ENCODE measurements around the gene GRIK5. TPM values are rescaled to one million over a fixed set of nuclear protein-coding genes. Genes with fewer than 3 reads are reported as not detected.
A peak's percentile ranks its signal among the peaks of the same experiment; 100 is the strongest.

The GRIK5 gene
- total and polyA plus RNA-seq, 5 experiments from 2014 or later, result 0.25 to 0.34 TPM; not detected in 3

DNA sequence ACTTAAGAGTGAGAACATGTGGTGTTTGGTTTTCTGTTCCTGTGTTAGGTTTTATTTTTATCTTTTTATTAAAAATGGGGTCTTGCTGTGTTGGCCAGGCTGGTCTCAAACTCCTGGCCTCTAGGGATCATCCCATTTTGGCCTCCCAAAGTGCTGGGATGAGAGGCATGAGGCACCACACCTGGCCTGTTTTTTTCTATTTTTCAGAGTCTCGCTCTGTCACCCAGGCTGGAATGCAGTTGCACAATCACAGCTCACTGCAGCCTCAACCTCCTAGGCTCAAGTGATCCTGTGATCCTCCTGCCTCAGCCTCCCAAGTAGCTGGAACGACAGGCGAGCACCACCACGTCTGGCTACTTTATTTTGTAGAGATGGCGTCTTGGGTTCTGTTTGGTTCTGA lies 13.5 kb upstream of the GRIK5 start:
- H3K36me3 Mint-ChIP-seq, result peaks cover 0 to 37% (median 2%) of the 10 kb centered on the region in 3 donors
- peaks cover 9 to 28% (median 15%) of the 10 kb centered on the region in 4 donors for H3K4me1 Mint-ChIP-seq
- H3K9me3 Mint-ChIP-seq, result no peaks in the 10 kb centered on the region
- DNase-seq (no peak), ATAC-seq (no peak)
- H3K4me3 Mint-ChIP-seq, result no peak overlapping the region
- H3K27ac Mint-ChIP-seq, result peak overlapping the region in 4 of 10 donors; percentile 15 to 36 (median 24)
- no peaks in the 10 kb centered on the region for H3K27me3 Mint-ChIP-seq
- POLR2A ChIA-PET, result no interaction called here

DNA sequence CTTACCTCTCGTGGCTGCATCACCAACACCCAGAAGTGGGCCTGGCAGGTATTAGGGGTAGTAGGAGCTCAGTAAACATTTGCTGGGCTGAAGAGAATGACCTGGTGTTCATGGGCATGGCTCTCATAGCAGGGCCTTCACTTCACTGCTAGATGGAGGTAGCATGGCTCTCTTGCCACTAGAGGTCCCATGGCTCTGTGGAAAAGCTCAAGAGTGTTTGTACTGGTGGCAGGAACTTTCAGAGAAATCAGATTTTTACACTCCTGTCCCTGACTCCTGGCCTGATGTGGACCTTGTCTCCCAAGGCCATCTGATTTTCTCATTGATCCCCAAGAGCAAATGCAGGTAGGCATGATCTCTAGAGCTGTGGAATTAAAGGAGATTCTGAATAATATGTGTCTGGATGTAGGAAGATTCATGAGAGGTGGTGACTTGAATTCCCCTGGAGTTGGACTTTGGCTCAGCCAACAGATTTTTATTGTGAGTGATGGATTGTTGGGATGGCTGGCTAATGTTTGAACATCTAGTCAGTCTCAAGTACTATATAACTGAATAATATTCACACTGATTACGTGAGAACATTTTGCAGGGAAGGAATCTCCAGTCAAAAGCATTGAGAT lies 11.7 kb upstream of the GRIK5 start:
- ATAC-seq (peak; percentile 51 to 57), DNase-seq (no peak)

DNA sequence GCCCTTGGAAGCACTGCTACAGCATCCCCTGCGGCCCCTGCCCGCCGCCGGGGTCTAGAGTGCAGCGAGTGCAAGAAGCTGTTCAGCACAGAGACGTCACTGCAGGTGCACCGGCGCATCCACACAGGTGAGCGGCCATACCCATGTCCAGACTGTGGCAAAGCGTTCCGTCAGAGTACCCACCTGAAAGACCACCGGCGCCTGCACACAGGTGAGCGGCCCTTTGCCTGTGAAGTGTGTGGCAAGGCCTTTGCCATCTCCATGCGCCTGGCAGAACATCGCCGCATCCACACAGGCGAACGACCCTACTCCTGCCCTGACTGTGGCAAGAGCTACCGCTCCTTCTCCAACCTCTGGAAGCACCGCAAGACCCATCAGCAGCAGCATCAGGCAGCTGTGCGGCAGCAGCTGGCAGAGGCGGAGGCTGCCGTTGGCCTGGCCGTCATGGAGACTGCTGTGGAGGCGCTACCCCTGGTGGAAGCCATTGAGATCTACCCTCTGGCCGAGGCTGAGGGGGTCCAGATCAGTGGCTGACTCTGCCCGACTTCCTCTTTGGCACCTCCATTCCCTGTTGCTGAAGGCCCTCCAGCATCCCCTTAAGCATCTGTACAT lies 10.9 kb upstream of the GRIK5 start:
- Mint-ChIP-seq H3K4me3 (no peak overlapping the region), H3K9me3 (no peaks in the 10 kb centered on the region), H3K27ac (peak overlapping the region in 5 of 10 donors; percentile 29 to 88 (median 50)), H3K27me3 (peaks cover 0 to 1% (median 0%) of the 10 kb centered on the region in 5 donors), H3K36me3 (peaks cover 0 to 43% (median 2%) of the 10 kb centered on the region in 3 donors), H3K4me1 (peaks cover 27 to 42% (median 34%) of the 10 kb centered on the region in 4 donors)
- no peak for DNase-seq
- POLR2A ChIA-PET, result interaction anchor here (0.9 to 2.0 kb wide), 3 partner anchors 15 to 162 kb away, joined by 3 to 6 read pairs (median 3); partner anchors contain the start of gene GSK3A
- ATAC-seq, result no peak

More for the DNA sequence above, 11.7 kb upstream of the GRIK5 start:
- peaks cover 0 to 43% (median 2%) of the 10 kb centered on the region in 3 donors for H3K36me3 Mint-ChIP-seq
- H3K27me3 Mint-ChIP-seq, result no peaks in the 10 kb centered on the region
- peak overlapping the region; percentile 38 to 88 (median 66) for H3K27ac Mint-ChIP-seq
- peak overlapping the region in 1 of 10 donors; percentile 39 for H3K4me3 Mint-ChIP-seq
- POLR2A ChIA-PET, result interaction anchor here (0.9 to 2.0 kb wide), 3 partner anchors 14 to 161 kb away, joined by 3 to 6 read pairs (median 3); partner anchors contain the start of gene GSK3A
- H3K4me1 Mint-ChIP-seq, result peaks cover 24 to 34% (median 29%) of the 10 kb centered on the region in 4 donors
- H3K9me3 Mint-ChIP-seq, result no peaks in the 10 kb centered on the region

DNA sequence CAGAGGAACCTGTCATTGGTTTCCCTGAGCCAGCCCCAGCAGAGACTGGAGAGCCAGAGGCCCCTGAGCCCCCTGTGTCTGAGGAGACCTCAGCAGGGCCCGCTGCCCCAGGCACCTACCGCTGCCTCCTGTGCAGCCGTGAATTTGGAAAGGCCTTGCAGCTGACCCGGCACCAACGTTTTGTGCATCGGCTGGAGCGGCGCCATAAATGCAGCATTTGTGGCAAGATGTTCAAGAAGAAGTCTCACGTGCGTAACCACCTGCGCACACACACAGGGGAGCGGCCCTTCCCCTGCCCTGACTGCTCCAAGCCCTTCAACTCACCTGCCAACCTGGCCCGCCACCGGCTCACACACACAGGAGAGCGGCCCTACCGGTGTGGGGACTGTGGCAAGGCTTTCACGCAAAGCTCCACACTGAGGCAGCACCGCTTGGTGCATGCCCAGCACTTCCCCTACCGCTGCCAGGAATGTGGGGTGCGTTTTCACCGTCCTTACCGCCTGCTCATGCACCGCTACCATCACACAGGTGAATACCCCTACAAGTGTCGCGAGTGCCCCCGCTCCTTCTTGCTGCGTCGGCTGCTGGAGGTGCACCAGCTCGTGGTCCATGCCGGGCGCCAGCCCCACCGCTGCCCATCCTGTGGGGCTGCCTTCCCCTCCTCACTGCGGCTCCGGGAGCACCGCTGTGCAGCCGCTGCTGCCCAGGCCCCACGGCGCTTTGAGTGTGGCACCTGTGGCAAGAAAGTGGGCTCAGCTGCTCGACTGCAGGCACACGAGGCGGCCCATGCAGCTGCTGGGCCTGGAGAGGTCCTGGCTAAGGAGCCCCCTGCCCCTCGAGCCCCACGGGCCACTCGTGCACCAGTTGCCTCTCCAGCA lies 10.1 kb upstream of the GRIK5 start:
- Mint-ChIP-seq H3K4me1 (peaks cover 32 to 50% (median 40%) of the 10 kb centered on the region in 4 donors), H3K9me3 (no peaks in the 10 kb centered on the region), H3K27ac (peak overlapping the region in 1 of 10 donors; percentile 53), H3K27me3 (peaks cover 0 to 2% (median 0%) of the 10 kb centered on the region in 5 donors), H3K36me3 (peaks cover 0 to 43% (median 2%) of the 10 kb centered on the region in 3 donors), H3K4me3 (peak overlapping the region in 1 of 10 donors; percentile 45)
- POLR2A ChIA-PET, result interaction anchor here (0.9 kb wide), 1 partner anchor 162 kb away, joined by 3 read pairs; the partner anchor contains the start of gene GSK3A
- ATAC-seq (no peak), DNase-seq (no peak)

DNA sequence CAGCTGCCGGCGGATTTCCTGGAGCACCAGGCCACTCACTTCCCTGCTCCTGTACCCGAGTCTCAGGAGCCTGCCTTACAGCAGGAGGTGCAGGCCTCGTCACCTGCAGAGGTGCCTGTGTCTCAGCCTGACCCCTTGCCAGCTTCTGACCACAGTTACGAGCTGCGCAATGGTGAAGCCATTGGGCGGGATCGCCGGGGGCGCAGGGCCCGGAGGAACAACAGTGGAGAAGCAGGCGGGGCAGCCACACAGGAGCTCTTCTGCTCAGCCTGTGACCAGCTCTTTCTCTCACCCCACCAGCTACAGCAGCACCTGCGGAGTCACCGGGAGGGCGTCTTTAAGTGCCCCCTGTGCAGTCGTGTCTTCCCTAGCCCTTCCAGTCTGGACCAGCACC lies 9.3 kb upstream of the GRIK5 start:
- Mint-ChIP-seq H3K36me3 (peaks cover 0 to 43% (median 2%) of the 10 kb centered on the region in 3 donors), H3K27ac (peak overlapping the region in 4 of 10 donors; percentile 3 to 63 (median 50)), H3K9me3 (no peaks in the 10 kb centered on the region), H3K27me3 (peaks cover 0 to 2% (median 0%) of the 10 kb centered on the region in 5 donors), H3K4me3 (peak overlapping the region in 2 of 10 donors; percentile 15 to 45), H3K4me1 (peaks cover 32 to 52% (median 46%) of the 10 kb centered on the region in 4 donors)
- POLR2A ChIA-PET, result no interaction called here
- DNase-seq (no peak), ATAC-seq (no peak)

DNA sequence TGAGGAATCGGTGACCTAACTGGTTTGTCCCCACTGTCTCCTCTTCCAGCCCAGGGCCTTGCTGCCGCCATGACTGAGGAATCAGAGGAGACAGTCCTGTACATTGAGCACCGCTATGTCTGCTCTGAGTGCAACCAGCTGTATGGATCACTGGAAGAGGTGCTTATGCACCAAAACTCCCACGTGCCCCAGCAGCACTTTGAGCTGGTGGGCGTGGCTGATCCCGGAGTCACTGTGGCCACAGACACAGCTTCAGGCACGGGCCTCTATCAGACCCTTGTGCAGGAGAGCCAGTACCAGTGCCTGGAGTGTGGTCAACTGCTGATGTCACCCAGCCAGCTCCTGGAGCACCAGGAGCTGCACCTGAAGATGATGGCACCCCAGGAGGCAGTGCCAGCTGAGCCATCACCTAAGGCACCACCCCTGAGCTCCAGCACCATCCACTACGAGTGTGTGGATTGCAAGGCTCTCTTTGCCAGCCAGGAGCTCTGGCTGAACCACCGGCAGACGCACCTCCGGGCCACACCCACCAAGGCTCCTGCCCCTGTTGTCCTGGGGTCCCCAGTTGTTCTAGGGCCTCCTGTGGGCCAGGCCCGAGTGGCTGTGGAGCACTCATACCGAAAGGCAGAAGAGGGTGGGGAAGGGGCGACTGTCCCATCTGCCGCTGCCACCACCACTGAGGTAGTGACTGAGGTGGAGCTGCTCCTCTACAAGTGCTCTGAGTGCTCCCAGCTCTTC lies 8.7 kb upstream of the GRIK5 start:
- Mint-ChIP-seq H3K4me3 (peak overlapping the region in 8 of 10 donors; percentile 16 to 96 (median 92)), H3K9me3 (no peaks in the 10 kb centered on the region), H3K4me1 (peaks cover 32 to 52% (median 46%) of the 10 kb centered on the region in 4 donors), H3K36me3 (peaks cover 0 to 40% (median 2%) of the 10 kb centered on the region in 3 donors), H3K27ac (peak overlapping the region in 7 of 10 donors; percentile 39 to 100 (median 90)), H3K27me3 (peaks cover 0 to 2% (median 0%) of the 10 kb centered on the region in 5 donors)
- POLR2A ChIA-PET, result no interaction called here
- DNase-seq, result no peak
- ATAC-seq, result no peak

DNA sequence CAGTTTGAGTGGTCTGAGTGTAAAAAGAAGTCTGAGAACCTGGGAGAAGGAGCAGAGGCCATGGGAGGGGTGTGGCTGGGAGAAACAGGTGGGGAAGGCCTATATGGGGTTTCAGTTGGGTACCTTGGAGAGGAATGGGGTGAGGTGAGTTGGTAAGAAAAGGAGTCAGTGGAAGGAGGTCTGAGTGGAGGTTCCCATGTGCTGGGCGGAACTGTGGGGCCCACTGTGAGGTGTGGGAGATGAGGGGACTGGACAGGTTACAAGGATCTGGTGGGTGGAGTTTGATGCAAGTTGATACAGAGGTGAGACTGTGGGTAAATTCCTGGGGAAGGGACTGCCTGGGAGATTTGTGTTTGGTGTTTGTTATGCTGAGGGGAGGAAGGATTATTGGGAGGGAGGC lies 8.1 kb upstream of the GRIK5 start:
- H3K27ac Mint-ChIP-seq, result peak overlapping the region; percentile 20 to 100 (median 95)
- H3K4me3 Mint-ChIP-seq, result peak overlapping the region in 9 of 10 donors; percentile 16 to 96 (median 94)
- POLR2A ChIA-PET, result no interaction called here
- no peaks in the 10 kb centered on the region for H3K9me3 Mint-ChIP-seq
- peaks cover 0 to 40% (median 2%) of the 10 kb centered on the region in 3 donors for H3K36me3 Mint-ChIP-seq
- ATAC-seq (no peak), DNase-seq (no peak)
- peaks cover 0 to 2% (median 0%) of the 10 kb centered on the region in 5 donors for H3K27me3 Mint-ChIP-seq
- H3K4me1 Mint-ChIP-seq, result peaks cover 32 to 52% (median 46%) of the 10 kb centered on the region in 4 donors

DNA sequence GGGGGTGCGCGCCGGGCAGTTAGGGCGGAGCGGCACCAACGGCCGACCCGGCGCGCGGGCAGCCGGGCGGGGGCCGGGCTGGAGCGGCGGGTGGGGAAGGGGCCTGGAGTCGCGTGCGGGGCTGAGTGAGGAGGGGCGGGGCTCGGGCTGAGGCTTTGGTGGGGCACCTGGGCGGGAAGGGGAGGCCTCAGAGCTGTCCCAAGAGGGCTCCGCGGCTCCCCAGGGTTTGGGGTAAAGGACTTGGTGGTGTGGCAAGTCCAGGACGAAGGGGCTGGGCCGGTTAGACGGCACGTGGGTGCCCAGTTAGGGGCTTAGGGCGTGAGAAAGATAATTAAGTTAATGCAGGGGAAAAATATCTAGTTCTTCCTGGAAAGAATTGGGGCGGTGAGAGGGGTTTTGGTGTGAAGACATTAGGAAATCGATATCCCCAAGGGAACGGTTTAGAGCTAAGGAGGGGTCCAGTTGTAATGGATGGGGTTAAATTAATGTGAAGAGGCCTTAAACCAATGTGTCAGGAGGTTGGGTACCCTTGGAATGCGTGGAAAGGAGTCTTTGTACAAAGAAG lies 6.5 kb upstream of the GRIK5 start:
- DNase-seq, result peak in 6 of 10 donors; percentile 15 to 72 (median 34)
- Mint-ChIP-seq H3K4me1 (peaks cover 28 to 43% (median 41%) of the 10 kb centered on the region in 4 donors), H3K27me3 (peaks cover 0 to 2% (median 0%) of the 10 kb centered on the region in 5 donors), H3K27ac (peak overlapping the region; percentile 90 to 100 (median 95)), H3K36me3 (peaks cover 0 to 29% (median 2%) of the 10 kb centered on the region in 3 donors), H3K9me3 (no peaks in the 10 kb centered on the region), H3K4me3 (peak overlapping the region; percentile 84 to 96 (median 92))
- peak in 1 of 2 donors; percentile 5 for ATAC-seq
- POLR2A ChIA-PET, result interaction anchor here (0.5 to 1.5 kb wide), 13 partner anchors 10 to 641 kb away, joined by 3 to 6 read pairs (median 3); partner anchors contain the start of gene RABAC1

DNA sequence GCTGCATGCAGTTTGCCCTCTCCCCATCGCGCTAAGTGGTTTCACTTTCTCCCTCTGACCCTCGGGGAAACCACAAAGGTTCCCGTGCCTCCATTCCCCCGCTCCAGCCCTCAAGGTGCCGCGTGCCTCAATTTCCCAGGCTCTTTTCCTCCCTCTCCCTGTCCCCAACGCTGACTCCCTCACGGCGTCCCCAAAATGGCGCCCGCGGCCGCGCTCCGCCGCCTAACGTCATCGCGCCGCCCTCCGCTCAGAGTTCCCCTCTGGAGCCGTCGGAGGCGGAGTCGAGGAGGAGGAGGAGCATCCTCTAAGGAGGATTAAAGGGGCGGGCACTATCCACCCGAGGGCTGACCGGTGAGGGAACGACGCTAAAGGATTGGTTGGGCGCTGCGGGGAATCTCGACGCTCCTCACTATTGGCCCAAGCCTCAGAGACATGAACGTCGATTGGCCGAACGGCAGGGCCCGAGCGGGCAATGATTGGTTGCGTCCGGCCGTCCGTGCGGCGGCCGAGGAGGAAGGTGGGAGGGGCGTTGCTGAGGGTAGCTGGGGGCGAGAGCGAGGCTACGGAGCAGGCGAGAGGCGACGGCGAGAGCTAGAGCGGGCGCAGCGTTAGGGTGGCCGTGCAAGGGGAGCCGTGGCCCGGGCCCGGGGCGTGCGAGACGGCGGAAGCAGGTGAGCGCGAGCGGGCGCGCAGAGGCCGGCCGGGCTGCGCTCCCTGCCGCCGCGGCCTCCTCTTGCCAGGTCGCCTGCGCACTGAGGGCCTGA lies 5.8 kb upstream of the GRIK5 start, which contains the start of gene ZNF574:
ZNF574 (plus strand) TSS at position 551 of the 764 bp plus-strand sequence. CDS start 2,441 bp downstream, outside the sequence.
- Mint-ChIP-seq H3K27ac (peak within 1 kb of the TSS; percentile 98 to 100 (median 100)), H3K4me3 (peak within 1 kb of the TSS; percentile 93 to 99 (median 98)), H3K36me3 (peaks cover 0 to 23% (median 0%) of the 10 kb centered on the region in 3 donors), H3K4me1 (peaks cover 26 to 40% (median 36%) of the 10 kb centered on the region in 4 donors), H3K9me3 (no peaks in the 10 kb centered on the region), H3K27me3 (peaks cover 0 to 7% (median 0%) of the 10 kb centered on the region in 5 donors)
- POLR2A ChIA-PET, result interaction anchor here (0.6 to 1.5 kb wide), 11 partner anchors 11 to 640 kb away, joined by 3 to 6 read pairs (median 3); partner anchors contain the start of gene RABAC1
- ATAC-seq (peak; percentile 94 to 95), DNase-seq (peak; percentile 92 to 99 (median 97))

DNA sequence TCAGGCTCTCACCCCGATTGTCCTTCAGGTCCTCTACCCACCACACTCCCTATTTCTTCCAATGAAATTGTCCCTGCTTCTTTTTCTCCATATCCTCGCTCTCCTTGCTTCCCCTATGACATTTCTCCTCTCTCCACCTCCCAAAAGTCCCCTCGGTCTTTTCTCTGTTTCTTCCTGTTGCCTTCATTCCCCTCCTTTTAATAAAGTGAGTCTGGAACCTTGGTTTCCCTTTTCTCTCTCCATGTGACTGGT lies 5.3 kb upstream of the GRIK5 start:
- Mint-ChIP-seq H3K4me1 (peaks cover 29 to 40% (median 36%) of the 10 kb centered on the region in 4 donors), H3K4me3 (peak overlapping the region; percentile 93 to 99 (median 98)), H3K27ac (peak overlapping the region; percentile 98 to 100 (median 100)), H3K9me3 (no peaks in the 10 kb centered on the region), H3K36me3 (peaks cover 0 to 19% (median 0%) of the 10 kb centered on the region in 3 donors), H3K27me3 (peaks cover 0 to 9% (median 0%) of the 10 kb centered on the region in 5 donors)
- ATAC-seq (peak; percentile 2 to 3), DNase-seq (peak in 1 of 10 donors; percentile 31)
- POLR2A ChIA-PET, result interaction anchor here (0.6 kb wide), 2 partner anchors 110 to 175 kb away, joined by 3 to 4 read pairs; no protein-coding TSS in a partner anchor

Measured in naive thymus-derived CD8-positive, alpha-beta T cell (primary cell).